CD4-positive, alpha-beta T cell (primary cell): ENCODE data around the gene FDX2. TPM values are rescaled to one million over a fixed set of nuclear protein-coding genes. Genes with fewer than 3 reads are reported as not detected.
"Not testable (repeated sequence)": the region's sequence is repeated elsewhere in the genome, so short reads cannot be mapped to it uniquely, and the experiment has no call there.

ENCODE experiments used
- ATAC-seq: fragments of 200-7000 bp; cut with Tn5 transposase; one replicate; pipeline ENCODE4 v1.10.0; 2022; ENCODE audit warnings: mild to moderate bottlenecking; ENCODE audit not compliant: poor library complexity
- CTCF ChIA-PET: fragments of 350-600 bp; sonication (Branson Sonifier 250); formaldehyde crosslinking; loops from one replicate; lab custom pipeline; 2021; ENCODE audit warnings: antibody characterized with exemption, inconsistent platforms; lab: Charles Lee
- POLR2A ChIA-PET: fragments of 350-600 bp; sonication (Branson Sonifier 250); formaldehyde crosslinking; loops from one replicate; lab custom pipeline; 2021; ENCODE audit warnings: antibody characterized with exemption, inconsistent platforms; lab: Charles Lee
- DNase-seq, 14 experiments: peaks; one replicate each; pipeline ENCODE4 v3.0.0-alpha.2; 2013 to 2020; ENCODE audit warnings: mixed read lengths in 2 of 14
- H3K27ac ChIP-seq, 2 donors: one replicate each; pipeline versions ENCODE4 v1.5.1 to v1.7.0; 2013; ENCODE audit warnings: low read length in 2 of 2, low read depth in 1 of 2, mild to moderate bottlenecking in 1 of 2
- H3K27me3 ChIP-seq, 2 experiments: 1 replicate in 1 of 2; 2 replicates in 1 of 2; pipeline versions ENCODE4 v1.6.1 to v1.7.0; 2013; ENCODE audit warnings: low read length in 2 of 2, control low read depth in 1 of 2, mild to moderate bottlenecking in 1 of 2, moderate library complexity in 1 of 2; ENCODE audit not compliant: insufficient read depth in 2 of 2, control insufficient read depth in 1 of 2
- H3K36me3 ChIP-seq: one replicate; pipeline ENCODE4 v1.6.1; 2013; ENCODE audit warnings: low read length, control low read depth; ENCODE audit not compliant: insufficient read depth
- H3K4me1 ChIP-seq: one replicate; pipeline ENCODE4 v1.6.1; 2013; ENCODE audit warnings: low read length, control low read depth; ENCODE audit not compliant: insufficient read depth
- H3K4me3 ChIP-seq: one replicate; pipeline ENCODE4 v1.5.1; 2013; ENCODE audit warnings: mild to moderate bottlenecking, low read length, moderate library complexity
- H3K9me3 ChIP-seq, 2 experiments: 1 replicate in 1 of 2; 2 replicates in 1 of 2; pipeline versions ENCODE4 v1.6.1 to v1.7.0; 2013; ENCODE audit warnings: low read length in 2 of 2, mild to moderate bottlenecking in 2 of 2, control low read depth in 1 of 2, moderate library complexity in 1 of 2; ENCODE audit not compliant: control insufficient read depth in 1 of 2, insufficient read depth in 1 of 2
- H3K27ac Mint-ChIP-seq: one replicate; pipeline ENCODE4 v1.8.0; 2020; ENCODE audit warnings: mixed read lengths
- H3K27me3 Mint-ChIP-seq: one replicate; pipeline ENCODE4 v1.8.0; 2021; ENCODE audit warnings: mixed read lengths
- H3K36me3 Mint-ChIP-seq: one replicate; pipeline ENCODE4 v1.8.0; 2021; ENCODE audit warnings: low read depth, mixed read lengths
- H3K4me1 Mint-ChIP-seq: one replicate; pipeline ENCODE4 v1.8.0; 2021; ENCODE audit warnings: low read depth, mixed read lengths
- H3K4me3 Mint-ChIP-seq: one replicate; pipeline ENCODE4 v1.8.0; 2020; ENCODE audit warnings: mild to moderate bottlenecking, mixed read lengths
- H3K9me3 Mint-ChIP-seq: one replicate; pipeline ENCODE4 v1.8.0; 2020; ENCODE audit warnings: mixed read lengths
- CTCF ChIP-seq: fragments of 200-600 bp; IDR thresholded peaks from one replicate; pipeline ENCODE4 v1.8.0; 2022; ENCODE audit warnings: antibody characterized with exemption, mild to moderate bottlenecking
- intact Hi-C, 2 experiments: fragments of 100-400 bp; cut with DNase I in 1 of 2; cut with micrococcal nuclease in 1 of 2; formaldehyde crosslinking; loops; one replicate each; pipeline versions ENCODE4 v1.15.1 to v1.9.0; 2023 to 2025; cut with DNase I, micrococcal nuclease
- total RNA-seq, 174 experiments: library from RNA in 2 of 174; stranded (reverse) in 2 of 174; gene quantifications; one replicate each; pipeline ENCODE4 v1.2.3 and lab custom pipeline; 2021 to 2026

Gene FDX2
- total RNA-seq, 2 experiments from 2014 or later = 1.2 to 1.9 TPM

GRCh38 chr19:10284065-10284959, 31.5 kb downstream of the FDX2 start:
- H3K36me3 ChIP-seq = peaks cover 33% of the 10 kb centered on the region
- H3K36me3 Mint-ChIP-seq = peaks cover 34% of the 10 kb centered on the region
- H3K27ac Mint-ChIP-seq = no peak overlapping the region
- H3K27me3 Mint-ChIP-seq = peaks cover 25% of the 10 kb centered on the region
- intact Hi-C loops = no loop called here
- DNase-seq (peak in 1 of 14 experiments; percentile 20), ATAC-seq (no peak)
- ChIA-PET CTCF (interaction anchor here (0.6 to 4.4 kb wide), 2 partner anchors 10 to 14 kb away, joined by 3 to 21 read pairs; partner anchors contain the start of gene ICAM1), POLR2A (no interaction called here)
- H3K4me1 ChIP-seq = peaks cover 36% of the 10 kb centered on the region
- peaks cover 22 to 26% of the 10 kb centered on the region in 2 experiments for H3K27me3 ChIP-seq
- H3K9me3 ChIP-seq = peaks cover 0 to 18% of the 10 kb centered on the region in 2 experiments
- no peak for TF ChIP-seq CTCF
- H3K27ac ChIP-seq = no peak overlapping the region
- H3K9me3 Mint-ChIP-seq = no peaks in the 10 kb centered on the region
- H3K4me3 ChIP-seq = no peak overlapping the region
- H3K4me3 Mint-ChIP-seq = no peak overlapping the region
- peaks cover 40% of the 10 kb centered on the region for H3K4me1 Mint-ChIP-seq

DNA sequence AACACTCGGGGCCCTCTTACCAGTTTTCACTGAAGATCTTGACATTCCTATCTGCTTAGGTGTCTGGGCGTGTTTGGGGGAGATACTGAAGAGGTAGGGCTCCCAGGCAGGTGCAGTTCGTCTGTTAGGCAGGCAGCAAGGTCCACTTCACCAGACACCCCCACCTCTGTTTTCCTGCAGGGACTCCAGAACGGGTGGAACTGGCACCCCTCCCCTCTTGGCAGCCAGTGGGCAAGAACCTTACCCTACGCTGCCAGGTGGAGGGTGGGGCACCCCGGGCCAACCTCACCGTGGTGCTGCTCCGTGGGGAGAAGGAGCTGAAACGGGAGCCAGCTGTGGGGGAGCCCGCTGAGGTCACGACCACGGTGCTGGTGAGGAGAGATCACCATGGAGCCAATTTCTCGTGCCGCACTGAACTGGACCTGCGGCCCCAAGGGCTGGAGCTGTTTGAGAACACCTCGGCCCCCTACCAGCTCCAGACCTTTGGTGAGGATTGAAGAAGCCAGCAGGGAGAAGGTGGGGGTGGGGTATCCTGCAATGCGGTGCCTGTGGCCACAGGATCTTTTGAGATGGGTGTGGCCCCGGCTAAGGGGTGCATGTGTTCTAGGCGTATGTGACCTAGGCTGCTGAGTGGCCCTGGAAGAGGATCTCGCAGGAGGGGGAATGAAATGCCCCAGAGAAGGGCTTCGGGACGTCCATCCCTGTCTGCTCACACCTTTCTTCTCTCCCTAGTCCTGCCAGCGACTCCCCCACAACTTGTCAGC, 32.3 kb downstream of the FDX2 start:
- ATAC-seq (no peak), DNase-seq (peak in 1 of 14 experiments; percentile 17)
- no peak for TF ChIP-seq CTCF
- Mint-ChIP-seq H3K4me1 (peaks cover 32% of the 10 kb centered on the region), H3K27me3 (peaks cover 17% of the 10 kb centered on the region), H3K9me3 (no peaks in the 10 kb centered on the region), H3K27ac (no peak overlapping the region), H3K4me3 (no peak overlapping the region), H3K36me3 (peaks cover 34% of the 10 kb centered on the region)
- intact Hi-C loops = no loop called here
- CTCF ChIA-PET = interaction anchor here (4.4 kb wide), 1 partner anchor 13 kb away, joined by 21 read pairs; the partner anchor contains the start of gene ICAM1
- peaks cover 28% of the 10 kb centered on the region for H3K4me1 ChIP-seq
- no peak overlapping the region for H3K4me3 ChIP-seq
- peaks cover 38% of the 10 kb centered on the region for H3K36me3 ChIP-seq
- no peak overlapping the region for H3K27ac ChIP-seq
- H3K9me3 ChIP-seq = peaks cover 0 to 17% of the 10 kb centered on the region in 2 experiments
- peaks cover 15 to 18% of the 10 kb centered on the region in 2 experiments for H3K27me3 ChIP-seq
- POLR2A ChIA-PET = no interaction called here

DNA sequence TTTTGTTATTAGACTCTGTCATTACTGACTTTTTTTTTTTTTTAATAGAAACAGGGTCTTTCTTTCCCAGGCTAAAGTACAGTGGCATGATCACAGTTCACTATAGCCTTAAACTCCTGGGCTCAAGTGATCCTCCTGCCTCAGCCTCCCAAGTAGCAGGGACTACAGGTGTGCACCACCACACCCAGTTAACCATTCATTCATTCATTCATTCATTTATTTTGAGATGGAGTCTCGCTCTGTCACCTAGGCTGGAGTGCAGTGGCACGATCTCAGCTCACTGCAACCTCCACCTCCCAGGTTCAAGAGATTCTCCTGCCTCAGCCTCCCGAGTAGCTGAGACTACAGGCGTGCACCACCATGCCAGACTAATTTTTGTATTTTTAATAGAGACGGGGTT, 33.8 kb downstream of the FDX2 start:
- intact Hi-C loops, H3K27me3 ChIP-seq, H3K4me3 ChIP-seq, ATAC-seq, POLR2A ChIA-PET, DNase-seq, H3K27me3 Mint-ChIP-seq, H3K9me3 ChIP-seq, H3K27ac Mint-ChIP-seq, H3K9me3 Mint-ChIP-seq, CTCF ChIA-PET, H3K27ac ChIP-seq, H3K4me3 Mint-ChIP-seq: not testable (repeated sequence)
- Mint-ChIP-seq H3K36me3 (peaks cover 43% of the 10 kb centered on the region), H3K4me1 (peaks cover 20% of the 10 kb centered on the region)
- Histone ChIP-seq H3K36me3 (peaks cover 46% of the 10 kb centered on the region), H3K4me1 (peaks cover 14% of the 10 kb centered on the region)
